ENCODE measurements around the gene MIB2.

GRCh38 chr1:1567152-1567875, 48.0 kb upstream of the MIB2 start:
- no peak for TF ChIP-seq CTCF (IDR thresholded peaks at IDR 0.05)
- TF ChIP-seq EP300 (IDR thresholded peaks at IDR 0.05): no peak

Data from tibial nerve (tissue), 4 donors.